Measurements from ENCODE around the gene AGAP1. TPM values are rescaled to one million over a fixed set of nuclear protein-coding genes. Genes with fewer than 3 reads are reported as not detected.

AGAP1 gene
- total RNA-seq, 2 donors from 2014 or later: 19.1 to 20.8 TPM

GRCh38 chr2:235549735-235550377 is 56.0 kb downstream of the AGAP1 start:
- ATAC-seq (ENCODE audit: insufficient number of reproducible peaks, low FRiP score, low read depth): no peak
- H3K36me3 ChIP-seq: no peaks in the 10 kb centered on the region
- H3K27me3 ChIP-seq (replicated peaks; ENCODE audit: insufficient read depth): no peaks in the 10 kb centered on the region
- H3K9me3 ChIP-seq: no peaks in the 10 kb centered on the region
- H3K4me1 ChIP-seq (ENCODE audit: control insufficient read depth in 1 of 2, low read depth in 2 of 2): no peaks in the 10 kb centered on the region
- H3K27ac ChIP-seq: no peak overlapping the region
- DNase-seq (ENCODE audit: low spot score): no peak
- TF ChIP-seq, protein P1, sequence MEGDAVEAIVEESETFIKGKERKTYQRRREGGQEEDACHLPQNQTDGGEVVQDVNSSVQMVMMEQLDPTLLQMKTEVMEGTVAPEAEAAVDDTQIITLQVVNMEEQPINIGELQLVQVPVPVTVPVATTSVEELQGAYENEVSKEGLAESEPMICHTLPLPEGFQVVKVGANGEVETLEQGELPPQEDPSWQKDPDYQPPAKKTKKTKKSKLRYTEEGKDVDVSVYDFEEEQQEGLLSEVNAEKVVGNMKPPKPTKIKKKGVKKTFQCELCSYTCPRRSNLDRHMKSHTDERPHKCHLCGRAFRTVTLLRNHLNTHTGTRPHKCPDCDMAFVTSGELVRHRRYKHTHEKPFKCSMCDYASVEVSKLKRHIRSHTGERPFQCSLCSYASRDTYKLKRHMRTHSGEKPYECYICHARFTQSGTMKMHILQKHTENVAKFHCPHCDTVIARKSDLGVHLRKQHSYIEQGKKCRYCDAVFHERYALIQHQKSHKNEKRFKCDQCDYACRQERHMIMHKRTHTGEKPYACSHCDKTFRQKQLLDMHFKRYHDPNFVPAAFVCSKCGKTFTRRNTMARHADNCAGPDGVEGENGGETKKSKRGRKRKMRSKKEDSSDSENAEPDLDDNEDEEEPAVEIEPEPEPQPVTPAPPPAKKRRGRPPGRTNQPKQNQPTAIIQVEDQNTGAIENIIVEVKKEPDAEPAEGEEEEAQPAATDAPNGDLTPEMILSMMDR (IDR thresholded peaks at IDR 0.05): no peak
- H3K4me3 ChIP-seq: no peak overlapping the region

GRCh38 chr2:235550378-235550760 is 56.5 kb downstream of the AGAP1 start:
- ATAC-seq (ENCODE audit: insufficient number of reproducible peaks, low FRiP score, low read depth): no peak

GRCh38 chr2:235550946-235551345 is 57.1 kb downstream of the AGAP1 start:
- H3K27me3 ChIP-seq (replicated peaks; ENCODE audit: insufficient read depth): no peaks in the 10 kb centered on the region
- H3K4me3 ChIP-seq: no peak overlapping the region
- no peaks in the 10 kb centered on the region for H3K9me3 ChIP-seq
- no peak overlapping the region for H3K27ac ChIP-seq
- no peak for ATAC-seq (ENCODE audit: insufficient number of reproducible peaks, low FRiP score, low read depth)
- no peaks in the 10 kb centered on the region for H3K36me3 ChIP-seq
- TF ChIP-seq, protein P1 (IDR thresholded peaks at IDR 0.05): no peak
- H3K4me1 ChIP-seq (ENCODE audit: control insufficient read depth in 1 of 2, low read depth in 2 of 2): no peaks in the 10 kb centered on the region
- no peak for DNase-seq (ENCODE audit: low spot score)

More at GRCh38 chr2:235550378-235550760, 56.5 kb downstream of the AGAP1 start:
- H3K36me3 ChIP-seq: no peaks in the 10 kb centered on the region
- H3K9me3 ChIP-seq: no peaks in the 10 kb centered on the region
- DNase-seq (ENCODE audit: low spot score): no peak
- H3K27ac ChIP-seq: no peak overlapping the region
- TF ChIP-seq, protein P1 (IDR thresholded peaks at IDR 0.05): no peak
- no peaks in the 10 kb centered on the region for H3K4me1 ChIP-seq (ENCODE audit: control insufficient read depth in 1 of 2, low read depth in 2 of 2)
- no peaks in the 10 kb centered on the region for H3K27me3 ChIP-seq (replicated peaks; ENCODE audit: insufficient read depth)
- no peak overlapping the region for H3K4me3 ChIP-seq

DNA sequence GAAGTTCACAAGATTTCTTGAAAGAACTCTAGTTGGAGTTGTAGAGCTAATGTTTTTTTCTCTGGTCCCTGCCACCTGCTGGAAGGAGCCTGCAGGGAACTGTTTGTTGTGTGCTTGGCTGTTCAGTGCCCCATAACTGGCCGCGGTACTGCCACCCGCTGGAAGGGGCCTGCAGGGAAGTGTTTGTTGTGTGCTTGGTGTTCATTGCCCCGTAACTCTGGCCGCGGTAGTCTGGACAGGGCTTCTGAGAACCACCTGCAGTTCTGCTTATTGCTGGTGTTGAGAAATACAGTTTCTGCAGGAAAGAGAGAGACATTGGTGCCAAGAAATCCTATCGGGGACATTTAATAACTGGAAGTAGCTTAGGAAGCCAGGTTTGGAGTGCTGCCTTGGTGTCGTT is 58.1 kb downstream of the AGAP1 start:
- DNase-seq (ENCODE audit: low spot score) (no peak), ATAC-seq (ENCODE audit: insufficient number of reproducible peaks, low FRiP score, low read depth) (no peak)
- H3K4me3 ChIP-seq: no peak overlapping the region
- no peaks in the 10 kb centered on the region for H3K4me1 ChIP-seq (ENCODE audit: control insufficient read depth in 1 of 2, low read depth in 2 of 2)
- no peak overlapping the region for H3K27ac ChIP-seq
- no peaks in the 10 kb centered on the region for H3K27me3 ChIP-seq (replicated peaks; ENCODE audit: insufficient read depth)
- TF ChIP-seq, protein P1 (IDR thresholded peaks at IDR 0.05): no peak
- H3K9me3 ChIP-seq: no peaks in the 10 kb centered on the region
- H3K36me3 ChIP-seq: no peaks in the 10 kb centered on the region

DNA sequence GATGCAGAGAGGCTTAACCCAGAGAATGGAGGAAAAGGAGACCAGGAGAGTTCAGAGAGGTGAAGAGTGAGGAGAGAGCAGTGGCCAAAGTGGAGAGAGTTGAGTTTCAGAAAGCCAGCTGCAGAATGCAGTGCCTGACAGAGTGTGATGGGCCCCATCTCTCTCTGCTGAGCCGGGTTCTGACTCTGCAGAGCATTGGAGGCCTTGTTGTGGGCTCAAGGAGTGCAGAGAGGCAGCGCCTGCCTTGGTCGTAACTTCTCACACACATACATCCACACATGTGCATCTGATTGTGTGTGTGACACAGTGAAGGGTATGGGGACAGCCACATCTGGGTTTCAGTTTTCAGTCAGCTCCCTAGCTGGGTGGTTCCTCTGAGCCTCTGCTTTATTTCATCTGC is 58.8 kb downstream of the AGAP1 start:
- DNase-seq (ENCODE audit: low spot score) (no peak), ATAC-seq (ENCODE audit: insufficient number of reproducible peaks, low FRiP score, low read depth) (no peak)
- Histone ChIP-seq H3K9me3 (no peaks in the 10 kb centered on the region), H3K4me3 (no peak overlapping the region), H3K36me3 (no peaks in the 10 kb centered on the region), H3K27ac (no peak overlapping the region), H3K4me1 (ENCODE audit: control insufficient read depth in 1 of 2, low read depth in 2 of 2) (no peaks in the 10 kb centered on the region), H3K27me3 (replicated peaks; ENCODE audit: insufficient read depth) (no peaks in the 10 kb centered on the region)
- TF ChIP-seq, protein P1 (IDR thresholded peaks at IDR 0.05): no peak

Data from thoracic aorta (tissue), 2 donors.